Cardiac muscle cell (in vitro differentiated cells and primary cell): ENCODE measurements around the gene CDC42EP2. TPM values are rescaled to one million over a fixed set of nuclear protein-coding genes. Genes with fewer than 3 reads are reported as not detected.

Source experiments
- DNase-seq, 2 donors: peaks; one replicate each; pipeline versions ENCODE4 v3.0.0 to v3.0.0-alpha.2; 2010 to 2017; ENCODE audit warnings: low read depth in 1 of 2, low spot score in 1 of 2
- H3K27ac ChIP-seq: fragments of 200-600 bp; sonication (generic); 2 replicates; pipeline ENCODE4 v1.5.1; 2016
- H3K27me3 ChIP-seq: fragments of 200-600 bp; sonication (generic); 2 replicates; pipeline ENCODE4 v1.6.0; 2016; ENCODE audit warnings: control low read depth
- H3K36me3 ChIP-seq: fragments of 200-600 bp; sonication (generic); 2 replicates; pipeline ENCODE4 v1.5.1; 2016; ENCODE audit warnings: control low read depth
- H3K4me1 ChIP-seq: fragments of 200-600 bp; sonication (generic); 2 replicates; pipeline ENCODE4 v1.8.1; 2017; ENCODE audit warnings: low read depth, mild to moderate bottlenecking, mixed run types
- H3K4me3 ChIP-seq: fragments of 200-600 bp; sonication (generic); 2 replicates; pipeline ENCODE4 v1.5.1; 2016; ENCODE audit warnings: mild to moderate bottlenecking
- H3K9me3 ChIP-seq: fragments of 200-600 bp; sonication (generic); 2 replicates; pipeline ENCODE4 v1.5.1; 2017; ENCODE audit warnings: low read depth, mild to moderate bottlenecking, control low read depth
- CTCF ChIP-seq: IDR thresholded peaks from 2 replicates; pipeline ENCODE4 v1.5.1; 2012; ENCODE audit warnings: low read depth, mild to moderate bottlenecking, low read length
- polyA plus RNA-seq: library from polyadenylated mRNA; unstranded; fragments of >200 nt; fragmentation: Nextera tagmentation; extraction: Ambion mirVana; gene quantifications from 2 replicates; pipeline ENCODE4 v1.2.1, GENCODE V29; 2016
- total RNA-seq: library from RNA; depleted of rRNA; stranded (reverse); fragments of >200 nt; gene quantifications from 2 replicates; pipeline ENCODE4 v1.2.3, GENCODE V29; 2016

CDC42EP2 gene
- total and polyA plus RNA-seq, 2 experiments from 2014 or later: 0.26 to 1.1 TPM

- H3K36me3 ChIP-seq: peaks cover 8% of the 10 kb centered on the region
- peaks cover 20% of the 10 kb centered on the region for H3K4me1 ChIP-seq
- H3K9me3 ChIP-seq: no peaks in the 10 kb centered on the region
- DNase-seq: peak; percentile 22 to 81
- no peak for TF ChIP-seq CTCF
- H3K4me3 ChIP-seq: no peak overlapping the region
- no peaks in the 10 kb centered on the region for H3K27me3 ChIP-seq
- H3K27ac ChIP-seq: no peak overlapping the region
Measured at GRCh38 chr11:65298655-65299179, 15.9 kb upstream of the CDC42EP2 start.

- Histone ChIP-seq H3K27ac (no peak overlapping the region), H3K4me3 (no peak overlapping the region), H3K36me3 (peaks cover 3% of the 10 kb centered on the region), H3K27me3 (no peaks in the 10 kb centered on the region), H3K4me1 (peaks cover 20% of the 10 kb centered on the region), H3K9me3 (no peaks in the 10 kb centered on the region)
- no peak for TF ChIP-seq CTCF
- no peak for DNase-seq
Measured at GRCh38 chr11:65300621-65301275, 13.9 kb upstream of the CDC42EP2 start.

- peak; percentile 79 to 83 for DNase-seq
- peaks cover 20% of the 10 kb centered on the region for H3K4me1 ChIP-seq
- no peaks in the 10 kb centered on the region for H3K9me3 ChIP-seq
- peak overlapping the region; percentile 53 for H3K27ac ChIP-seq
- H3K36me3 ChIP-seq: no peaks in the 10 kb centered on the region
- no peaks in the 10 kb centered on the region for H3K27me3 ChIP-seq
- TF ChIP-seq CTCF: no peak
- no peak overlapping the region for H3K4me3 ChIP-seq
Measured at GRCh38 chr11:65301491-65302329, 13.0 kb upstream of the CDC42EP2 start.

GRCh38 chr11:65303555-65303954 lies 11.1 kb upstream of the CDC42EP2 start:
- Histone ChIP-seq H3K36me3 (no peaks in the 10 kb centered on the region), H3K4me3 (no peak overlapping the region), H3K9me3 (no peaks in the 10 kb centered on the region), H3K4me1 (peaks cover 16% of the 10 kb centered on the region), H3K27ac (no peak overlapping the region), H3K27me3 (no peaks in the 10 kb centered on the region)
- DNase-seq: no peak
- TF ChIP-seq CTCF: no peak

- Histone ChIP-seq H3K9me3 (no peaks in the 10 kb centered on the region), H3K27ac (no peak overlapping the region), H3K36me3 (no peaks in the 10 kb centered on the region), H3K27me3 (no peaks in the 10 kb centered on the region), H3K4me3 (no peak overlapping the region), H3K4me1 (peaks cover 11% of the 10 kb centered on the region)
- no peak for DNase-seq
- no peak for TF ChIP-seq CTCF
Measured at GRCh38 chr11:65304110-65304509, 10.6 kb upstream of the CDC42EP2 start.
